Uterus (tissue), 2 donors: ENCODE measurements around the gene ZNF528.

Experiments
- CTCF ChIP-seq, 4 experiments: fragments of 200-600 bp in 2 of 4; fragments of 450-650 bp in 2 of 4; sonication (generic) in 2 of 4; IDR thresholded peaks; one replicate each; pipeline ENCODE4 v1.5.1; 2016 to 2019; ENCODE audit warnings: antibody characterized with exemption in 4 of 4, mild to moderate bottlenecking in 2 of 4, moderate library complexity in 1 of 4
- POLR2A ChIP-seq, 2 donors: fragments of 450-650 bp; IDR thresholded peaks; one replicate each; pipeline ENCODE4 v1.6.1; 2016; ENCODE audit warnings: antibody characterized with exemption in 2 of 2, mild to moderate bottlenecking in 1 of 2, moderate library complexity in 1 of 2

DNA sequence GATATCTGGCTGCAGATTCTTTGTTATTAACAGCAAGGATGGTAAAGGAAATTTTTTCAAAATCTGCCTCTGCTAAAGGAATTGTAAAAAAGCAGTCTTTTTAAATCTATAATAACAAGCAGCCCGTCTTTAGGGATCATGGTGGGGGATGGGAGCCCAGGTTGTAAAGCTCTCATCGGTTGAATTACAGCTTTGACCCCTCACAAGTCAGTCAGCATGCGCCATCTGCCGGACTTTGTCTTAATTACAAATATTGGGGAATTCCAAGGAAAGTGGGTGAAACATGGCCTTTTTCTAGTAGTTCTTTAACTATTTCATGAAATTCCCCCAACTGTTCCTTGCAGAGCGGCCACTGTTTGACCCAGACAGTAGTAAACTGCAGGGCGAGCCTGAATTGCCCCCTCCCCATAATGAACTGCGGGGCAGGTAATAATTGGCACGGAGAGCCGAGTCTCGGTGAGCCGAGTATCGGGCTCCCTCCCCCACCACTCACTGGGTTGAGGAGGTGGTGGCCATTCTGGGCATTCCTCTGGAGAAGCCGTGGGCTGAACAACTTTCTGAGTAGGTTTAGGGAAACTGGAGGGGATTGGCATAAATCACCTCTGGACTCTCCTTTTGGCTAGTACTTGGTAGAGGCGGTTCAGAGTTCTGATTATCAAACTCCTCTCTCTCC lies 67.3 kb downstream of the ZNF528 start:
- TF ChIP-seq CTCF (IDR thresholded peaks at IDR 0.05) (no peak), POLR2A (IDR thresholded peaks at IDR 0.05) (no peak)
